Measurements from ENCODE around the gene ATXN7L3. TPM values are rescaled to one million over a fixed set of nuclear protein-coding genes. Genes with fewer than 3 reads are reported as not detected.

The ATXN7L3 gene
- total RNA-seq, 2 donors from 2014 or later: 65.9 to 77.3 TPM

GRCh38 chr17:44203731-44204440 lies 4.2 kb upstream of the ATXN7L3 start:
- Histone ChIP-seq H3K9me3 (no peaks in the 10 kb centered on the region), H3K27ac (no peak overlapping the region), H3K27me3 (no peaks in the 10 kb centered on the region), H3K36me3 (no peaks in the 10 kb centered on the region), H3K9ac (ENCODE audit: low read depth in 2 of 2, low read length in 2 of 2) (no peak overlapping the region), H3K4me1 (peaks cover 10% of the 10 kb centered on the region), H3K4me3 (no peak overlapping the region)
- peak; percentile 55 for TF ChIP-seq CTCF (IDR thresholded peaks at IDR 0.05)
- intact Hi-C loops (cut with DNase I): no loop called here
- DNase-seq: no peak

DNA sequence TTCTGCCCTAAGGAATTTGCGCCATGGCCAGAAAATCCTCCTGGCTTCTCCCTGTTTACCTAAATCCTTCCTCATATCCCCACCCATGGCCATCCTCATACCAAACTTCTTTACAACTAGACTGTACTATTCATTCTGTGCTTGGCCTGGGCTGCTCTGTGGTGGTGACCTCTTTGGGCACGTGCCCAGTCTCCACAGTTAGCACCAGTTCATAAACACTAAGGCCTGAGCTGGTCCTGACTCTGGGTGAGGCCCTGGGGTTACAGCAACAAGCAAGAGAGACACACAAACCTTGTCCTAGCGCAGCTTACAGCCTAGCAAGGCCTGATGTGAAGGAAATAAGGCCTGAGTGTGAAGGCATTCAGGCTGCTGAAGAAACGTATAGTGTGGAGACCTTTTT lies 3.1 kb upstream of the ATXN7L3 start:
- Histone ChIP-seq H3K4me3 (no peak overlapping the region), H3K9me3 (no peaks in the 10 kb centered on the region), H3K36me3 (no peaks in the 10 kb centered on the region), H3K9ac (ENCODE audit: low read depth in 2 of 2, low read length in 2 of 2) (no peak overlapping the region), H3K27ac (no peak overlapping the region), H3K27me3 (no peaks in the 10 kb centered on the region), H3K4me1 (peaks cover 10% of the 10 kb centered on the region)
- intact Hi-C loops (cut with DNase I): no loop called here
- no peak for TF ChIP-seq CTCF (IDR thresholded peaks at IDR 0.05)
- no peak for DNase-seq

DNA sequence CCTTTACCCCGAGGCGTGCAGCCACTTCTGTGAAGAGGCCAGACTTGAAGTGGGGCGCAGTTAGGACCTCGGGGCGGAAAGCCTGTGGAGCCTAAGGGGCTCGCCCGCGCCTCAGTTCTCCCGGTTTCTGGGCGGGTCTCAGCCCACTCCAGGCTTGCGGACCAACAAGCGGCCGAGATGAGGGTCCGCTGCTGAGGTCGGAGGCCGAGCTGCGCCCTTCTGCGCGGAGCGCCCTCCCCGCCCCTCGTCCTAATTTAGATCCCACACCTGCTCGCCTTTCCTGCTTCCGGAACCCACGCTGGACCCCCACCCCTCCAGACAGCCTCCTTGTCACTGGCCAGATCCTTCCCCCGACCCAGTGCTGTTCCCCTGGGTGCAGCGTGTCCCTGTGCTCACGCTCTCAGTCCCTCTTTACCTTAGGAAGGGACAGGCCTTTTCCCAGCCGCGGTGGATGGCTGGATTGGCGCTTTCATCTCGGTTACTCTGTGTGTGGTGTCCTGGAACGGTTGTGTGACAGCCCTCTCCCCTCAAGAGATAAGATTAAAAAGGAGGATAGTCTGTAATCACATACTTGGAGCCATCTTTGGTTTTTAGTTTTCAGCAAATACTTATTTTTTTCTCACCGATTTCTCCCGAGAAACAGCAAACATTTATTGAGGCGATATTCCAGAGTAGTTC lies 933 bp upstream of the ATXN7L3 start:
- no peaks in the 10 kb centered on the region for H3K27me3 ChIP-seq
- intact Hi-C loops (cut with DNase I): no loop called here
- peaks cover 10% of the 10 kb centered on the region for H3K4me1 ChIP-seq
- DNase-seq: no peak
- peak overlapping the region; percentile 86 for H3K27ac ChIP-seq
- peak overlapping the region; percentile 92 to 97 for H3K9ac ChIP-seq (ENCODE audit: low read depth in 2 of 2, low read length in 2 of 2)
- peaks cover 4% of the 10 kb centered on the region for H3K36me3 ChIP-seq
- TF ChIP-seq CTCF (IDR thresholded peaks at IDR 0.05): no peak
- peak overlapping the region; percentile 95 for H3K4me3 ChIP-seq
- no peaks in the 10 kb centered on the region for H3K9me3 ChIP-seq

- Histone ChIP-seq H3K27ac (peak overlapping the region; percentile 100), H3K4me3 (peak overlapping the region; percentile 95), H3K36me3 (peaks cover 10% of the 10 kb centered on the region), H3K27me3 (no peaks in the 10 kb centered on the region), H3K9me3 (no peaks in the 10 kb centered on the region), H3K4me1 (peaks cover 5% of the 10 kb centered on the region), H3K9ac (ENCODE audit: low read depth in 2 of 2, low read length in 2 of 2) (peak overlapping the region; percentile 93)
- peak; percentile 64 for DNase-seq
- intact Hi-C loops (cut with DNase I): no loop called here
- TF ChIP-seq CTCF (IDR thresholded peaks at IDR 0.05): no peak
Observed at GRCh38 chr17:44198721-44199552, 747 bp downstream of the ATXN7L3 start.

DNA sequence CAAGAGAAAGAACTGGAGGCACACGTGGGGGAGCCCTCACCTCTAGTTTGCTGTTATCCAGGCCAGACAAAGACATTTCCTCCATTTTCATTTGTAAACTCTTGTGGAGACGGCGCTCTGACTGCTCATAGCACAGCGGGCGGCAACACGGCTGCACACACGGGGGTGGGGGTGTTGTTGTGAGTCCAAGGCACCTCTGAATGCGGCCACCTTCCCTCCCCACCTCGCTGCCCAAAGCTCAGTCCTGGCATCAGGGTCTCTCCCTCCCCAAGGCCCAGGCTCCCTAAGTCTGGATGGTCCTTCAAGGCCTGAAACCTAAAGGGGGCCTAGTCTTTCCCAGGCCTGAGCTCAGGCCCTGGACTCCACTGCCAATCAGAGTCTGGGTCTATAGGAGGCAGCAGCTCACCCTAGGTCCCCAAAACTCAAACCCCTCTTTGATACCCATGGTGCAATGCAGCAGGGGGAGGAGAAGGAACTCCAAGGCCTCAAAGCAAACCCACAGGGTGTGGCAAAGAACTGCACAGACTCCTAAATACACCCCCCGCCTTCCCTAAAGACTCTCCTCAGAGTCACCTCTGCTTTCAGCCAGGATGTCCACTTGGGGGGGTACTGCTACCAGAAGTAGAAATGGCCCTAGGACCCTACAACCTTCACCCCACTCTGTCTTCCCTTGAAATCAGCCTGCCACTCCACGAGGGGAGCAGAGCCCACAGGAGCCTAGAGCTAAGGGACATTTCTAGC lies 1.5 kb downstream of the ATXN7L3 start:
- peak overlapping the region; percentile 93 for H3K9ac ChIP-seq (ENCODE audit: low read depth in 2 of 2, low read length in 2 of 2)
- peaks cover 6% of the 10 kb centered on the region for H3K4me1 ChIP-seq
- H3K4me3 ChIP-seq: peak overlapping the region; percentile 95
- H3K9me3 ChIP-seq: no peaks in the 10 kb centered on the region
- H3K27me3 ChIP-seq: no peaks in the 10 kb centered on the region
- H3K27ac ChIP-seq: peak overlapping the region; percentile 100
- intact Hi-C loops (cut with DNase I): no loop called here
- peaks cover 10% of the 10 kb centered on the region for H3K36me3 ChIP-seq
- TF ChIP-seq CTCF (IDR thresholded peaks at IDR 0.05): no peak
- DNase-seq: peak; percentile 60
